ENCODE results near the gene WARS2.

WARS2 gene

DNA sequence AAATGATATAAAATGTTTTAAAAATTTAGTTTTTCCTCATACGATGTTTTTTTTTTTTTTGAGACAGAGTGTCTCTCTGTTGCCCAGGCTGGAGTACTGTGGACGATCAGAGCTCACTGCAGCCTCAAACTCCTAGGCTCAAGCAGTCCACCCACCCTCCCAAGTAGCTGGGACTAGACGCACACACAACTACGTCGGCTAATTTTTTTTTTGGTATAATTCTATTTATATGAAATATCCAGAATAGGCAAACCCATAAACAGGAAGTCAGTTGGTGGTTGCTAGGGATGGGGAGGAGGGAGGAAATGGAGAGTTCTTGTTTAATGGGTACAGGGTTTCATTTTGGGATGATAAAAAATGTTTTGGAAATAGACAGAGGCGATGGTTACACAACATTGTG is 56.5 kb downstream of the WARS2 start:
- DNase-seq (ENCODE audit: low read depth in 3 of 3) = no peak

DNA sequence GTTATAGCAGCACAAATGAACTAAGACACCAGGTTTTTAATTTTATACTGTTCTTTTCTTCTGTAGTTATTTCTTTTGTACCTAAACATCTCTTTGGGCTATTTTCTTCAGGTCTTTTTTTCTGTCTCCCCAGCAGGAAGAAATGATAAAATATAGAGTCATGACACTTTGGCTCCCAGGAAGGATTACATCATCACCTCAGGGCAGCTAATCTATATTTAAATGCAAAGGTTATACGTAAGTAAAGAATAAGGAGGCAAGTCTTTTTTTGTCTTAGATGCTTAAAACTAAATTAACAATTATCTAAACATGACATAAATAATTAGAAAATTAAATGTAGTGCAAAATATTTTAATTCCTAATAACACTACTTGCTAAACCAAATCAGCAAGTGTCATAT is 57.0 kb downstream of the WARS2 start:
- no peak for DNase-seq (ENCODE audit: low read depth in 3 of 3)

DNA sequence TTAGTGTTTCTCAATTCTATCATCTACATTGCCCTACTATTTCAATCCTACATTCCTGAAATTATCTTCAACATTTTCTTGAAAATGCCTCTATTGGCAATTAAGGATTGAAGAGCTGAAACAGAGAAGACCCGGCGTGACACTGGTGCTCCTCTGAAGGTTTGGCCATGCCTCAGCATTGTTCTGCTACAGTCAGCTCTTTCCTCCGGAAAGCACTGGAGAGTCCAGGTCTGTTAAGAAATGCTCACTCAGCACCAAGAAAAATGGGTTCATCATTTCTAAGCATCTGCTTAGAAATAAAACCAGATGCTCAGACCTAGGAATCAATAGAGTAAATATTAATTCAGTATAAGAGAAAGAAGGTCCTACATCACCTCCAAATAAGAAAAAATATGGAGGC is 58.8 kb downstream of the WARS2 start:
- DNase-seq (ENCODE audit: low read depth in 3 of 3) = no peak

DNA sequence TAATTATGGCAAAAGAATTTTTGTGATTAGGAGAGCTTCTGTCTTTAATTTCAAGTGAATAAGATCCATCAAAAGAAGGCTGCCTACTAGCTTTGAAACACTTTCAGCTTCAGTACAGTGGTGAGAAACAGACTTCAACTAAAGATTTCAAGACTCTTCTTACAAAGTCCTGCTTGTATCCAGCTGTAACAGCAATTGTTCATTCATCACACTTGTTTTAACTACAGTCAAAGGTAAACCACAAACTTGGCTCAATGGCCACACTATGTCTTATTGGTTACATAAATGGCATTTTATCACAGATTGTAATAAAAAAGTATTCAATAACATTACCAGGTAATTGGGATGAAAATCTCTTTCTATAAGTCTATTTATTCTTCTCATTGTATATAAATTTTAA is 59.2 kb downstream of the WARS2 start:
- DNase-seq (ENCODE audit: low read depth in 3 of 3) = no peak

DNA sequence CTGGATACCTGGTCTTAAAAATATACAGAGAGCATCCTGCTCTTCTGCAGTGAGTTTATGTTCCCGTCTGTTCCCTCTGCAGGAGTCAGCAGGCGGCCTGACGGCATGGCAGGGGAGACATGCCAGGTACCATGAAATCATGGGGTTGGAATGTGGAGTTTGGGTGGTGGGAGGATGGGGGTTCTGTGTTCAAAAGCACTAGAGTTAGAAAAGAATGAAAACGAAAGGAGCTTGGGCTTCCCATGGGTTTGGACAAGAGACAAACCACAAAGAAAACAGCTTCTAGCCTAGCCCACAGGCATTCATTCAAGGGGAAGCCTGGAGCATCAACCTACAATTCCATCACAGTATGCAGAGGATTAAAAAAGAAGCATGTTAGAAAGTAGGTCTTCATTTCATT is 59.9 kb downstream of the WARS2 start:
- DNase-seq (ENCODE audit: low read depth in 3 of 3) = no peak

DNA sequence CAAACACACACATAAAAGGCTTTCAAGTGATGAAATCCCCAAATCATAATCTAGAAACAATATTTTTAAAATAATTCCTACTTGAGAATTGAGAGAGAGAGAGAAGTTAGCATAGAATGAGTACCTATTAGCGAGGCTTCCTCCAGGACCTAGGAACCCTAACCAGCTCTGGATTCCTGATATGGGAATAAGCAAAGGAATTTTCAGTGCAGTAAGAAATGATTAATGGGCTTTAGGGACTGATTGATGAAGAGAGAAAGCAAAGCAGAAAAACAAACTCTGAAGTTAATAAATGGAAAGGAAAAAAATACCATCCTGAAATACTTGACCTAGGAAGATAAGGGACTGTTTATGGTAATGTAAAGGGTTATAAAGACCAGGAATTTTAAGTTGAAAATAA is 60.6 kb downstream of the WARS2 start:
- no peak for DNase-seq (ENCODE audit: low read depth in 3 of 3)

DNA sequence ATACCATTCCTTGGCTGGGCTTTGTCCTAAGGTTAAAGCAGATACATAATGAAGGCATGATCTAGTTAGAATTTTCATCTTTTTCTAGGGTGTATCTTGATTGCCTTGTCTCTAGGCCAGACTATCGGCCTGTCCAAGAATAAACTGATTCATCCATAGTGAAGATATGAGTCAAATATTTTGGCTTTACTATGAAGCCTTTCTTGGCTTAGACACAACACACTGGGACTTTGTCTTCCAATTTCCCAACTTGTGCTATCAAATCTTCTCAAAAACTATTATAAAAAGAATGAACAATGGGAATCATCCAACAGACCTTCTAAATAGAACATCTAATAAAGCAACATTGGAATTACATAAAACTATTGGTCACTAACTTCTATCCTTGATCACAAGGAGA is 64.8 kb downstream of the WARS2 start:
- DNase-seq (ENCODE audit: low read depth in 3 of 3) = no peak

DNA sequence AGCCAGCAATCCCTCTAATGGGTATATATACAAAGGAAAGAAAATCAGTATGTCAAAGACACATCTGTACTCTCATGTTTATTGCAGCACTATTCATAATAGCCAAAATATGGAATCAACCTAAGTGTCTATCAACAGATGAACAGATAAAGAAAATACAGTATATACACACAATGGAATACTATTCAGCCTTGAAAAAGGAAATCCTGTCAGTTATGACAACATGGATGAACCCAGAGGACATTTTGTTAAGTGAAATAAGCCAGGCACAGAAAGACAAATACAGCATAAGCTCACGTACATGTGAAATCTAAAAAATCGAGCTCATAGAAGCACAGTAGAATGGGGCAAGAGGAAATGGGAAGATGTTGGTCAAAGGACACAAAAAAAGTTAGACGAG is 69.1 kb downstream of the WARS2 start:
- no peak for DNase-seq (ENCODE audit: low read depth in 3 of 3)

DNA sequence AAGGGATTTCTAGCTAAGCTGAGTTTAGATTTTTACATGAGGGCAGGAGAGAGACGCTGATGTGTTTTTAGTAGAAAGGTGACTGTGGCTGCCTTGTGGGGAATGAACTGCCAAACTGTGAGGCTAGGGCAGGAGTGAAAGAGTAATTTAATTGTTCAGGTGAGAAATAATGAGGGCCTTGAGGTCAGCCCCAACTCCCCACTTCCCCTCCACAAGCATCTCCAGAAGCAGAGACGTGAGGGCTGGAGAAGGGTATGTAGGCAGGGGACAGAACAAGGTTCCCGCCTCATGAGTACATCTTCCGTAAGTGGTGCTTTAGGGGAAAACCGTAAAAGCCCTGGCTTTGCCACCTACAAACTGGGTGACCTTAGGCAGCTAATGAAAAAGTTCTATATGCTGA is 70.8 kb downstream of the WARS2 start:
- DNase-seq (ENCODE audit: low read depth in 3 of 3) = no peak

DNA sequence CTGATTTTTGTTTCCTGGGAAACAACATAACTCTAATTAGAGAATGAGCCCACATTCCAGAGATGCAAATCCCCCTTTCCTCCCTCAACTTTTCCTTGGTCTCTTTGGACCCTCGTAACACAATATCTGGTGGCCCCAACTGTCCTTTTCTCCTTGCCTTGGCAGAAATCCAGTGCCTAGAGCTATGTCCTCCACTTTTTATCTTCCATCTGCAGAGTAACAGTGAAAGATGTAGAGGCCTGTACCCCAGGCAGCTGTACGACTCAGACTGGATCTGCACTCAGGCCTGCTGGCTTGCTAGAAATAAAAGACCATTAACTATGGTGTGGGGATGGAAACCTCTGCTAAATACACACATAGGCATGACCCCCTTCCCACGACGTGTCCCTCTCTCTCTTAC is 72.0 kb downstream of the WARS2 start:
- no peak for DNase-seq (ENCODE audit: low read depth in 3 of 3)

DNA sequence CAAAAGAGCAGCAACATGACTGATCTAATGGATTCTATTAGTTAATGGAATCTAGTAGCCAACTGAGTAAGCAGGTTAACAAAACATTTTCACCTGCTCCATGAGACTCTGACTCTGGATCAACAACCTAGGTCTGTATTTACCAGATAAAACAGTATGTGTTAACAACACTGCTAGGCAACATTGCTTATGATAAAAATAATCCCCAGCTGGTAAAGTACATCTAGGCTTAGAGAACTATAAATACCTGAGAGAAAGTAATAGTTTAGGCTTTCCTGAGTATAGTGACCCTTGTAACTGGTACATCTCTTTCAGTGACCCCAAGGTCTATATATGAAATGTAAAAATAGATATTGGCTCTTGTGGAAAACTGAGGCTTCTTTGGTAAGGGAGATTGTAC is 78.8 kb downstream of the WARS2 start:
- DNase-seq (ENCODE audit: low read depth in 3 of 3) = no peak

DNA sequence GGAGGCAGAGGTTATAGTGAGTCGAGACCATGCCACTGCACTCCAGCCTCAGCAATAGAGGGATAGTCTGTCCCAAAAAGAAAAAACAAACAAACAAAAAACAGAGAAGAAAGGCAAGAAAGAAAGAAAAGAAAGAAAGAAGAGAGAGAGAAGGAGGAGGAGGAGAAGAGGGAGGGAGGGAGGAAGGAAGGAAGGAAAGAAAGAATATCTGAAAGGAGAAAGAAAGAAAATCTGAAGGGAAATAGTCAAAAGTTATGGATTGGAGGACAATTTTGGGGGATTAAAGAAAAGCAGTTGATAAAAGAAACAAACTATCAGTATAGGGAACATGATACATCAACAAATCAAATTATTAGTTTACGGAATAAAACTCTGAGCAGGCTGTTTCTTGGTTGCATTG is 84.9 kb downstream of the WARS2 start:
- DNase-seq (ENCODE audit: low read depth in 3 of 3) = no peak

DNA sequence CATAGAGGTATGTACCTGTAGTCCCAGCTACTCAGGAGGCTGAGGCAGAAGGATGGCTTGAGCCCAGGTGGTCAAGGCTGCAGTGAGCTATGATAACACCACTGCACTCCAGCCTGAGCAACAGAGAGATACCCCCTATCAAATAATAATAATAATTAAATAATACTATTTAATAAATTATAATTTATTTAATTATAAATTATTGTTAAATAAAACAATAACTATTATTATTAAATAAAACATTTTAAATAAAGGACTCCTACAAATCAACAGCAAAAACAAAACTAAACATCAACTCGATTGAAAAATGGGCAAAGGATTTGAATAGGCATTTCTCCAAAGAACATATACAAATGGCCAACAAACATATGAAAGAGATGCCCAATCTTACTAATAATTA is 86.5 kb downstream of the WARS2 start:
- DNase-seq (ENCODE audit: low read depth in 3 of 3) = no peak

DNA sequence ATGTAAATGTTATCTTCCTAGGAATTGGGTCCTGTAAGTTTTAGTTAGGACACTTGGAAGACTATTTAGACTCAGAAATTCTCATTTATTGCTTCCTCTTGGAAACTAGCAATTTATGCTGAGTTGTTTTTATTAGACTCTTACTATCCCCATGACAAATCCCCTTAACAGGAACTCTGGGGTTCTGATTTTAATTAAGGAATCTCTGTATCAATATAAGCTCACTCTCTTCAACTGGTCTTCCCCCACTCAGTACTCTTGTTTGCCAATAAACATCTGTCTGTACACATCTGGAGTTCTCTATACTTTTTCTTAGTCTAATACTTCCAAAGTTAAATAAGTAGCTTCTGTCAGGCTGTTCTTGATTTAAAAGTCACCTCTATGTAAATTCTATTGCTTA is 88.2 kb downstream of the WARS2 start:
- no peak for DNase-seq (ENCODE audit: low read depth in 3 of 3)

DNA sequence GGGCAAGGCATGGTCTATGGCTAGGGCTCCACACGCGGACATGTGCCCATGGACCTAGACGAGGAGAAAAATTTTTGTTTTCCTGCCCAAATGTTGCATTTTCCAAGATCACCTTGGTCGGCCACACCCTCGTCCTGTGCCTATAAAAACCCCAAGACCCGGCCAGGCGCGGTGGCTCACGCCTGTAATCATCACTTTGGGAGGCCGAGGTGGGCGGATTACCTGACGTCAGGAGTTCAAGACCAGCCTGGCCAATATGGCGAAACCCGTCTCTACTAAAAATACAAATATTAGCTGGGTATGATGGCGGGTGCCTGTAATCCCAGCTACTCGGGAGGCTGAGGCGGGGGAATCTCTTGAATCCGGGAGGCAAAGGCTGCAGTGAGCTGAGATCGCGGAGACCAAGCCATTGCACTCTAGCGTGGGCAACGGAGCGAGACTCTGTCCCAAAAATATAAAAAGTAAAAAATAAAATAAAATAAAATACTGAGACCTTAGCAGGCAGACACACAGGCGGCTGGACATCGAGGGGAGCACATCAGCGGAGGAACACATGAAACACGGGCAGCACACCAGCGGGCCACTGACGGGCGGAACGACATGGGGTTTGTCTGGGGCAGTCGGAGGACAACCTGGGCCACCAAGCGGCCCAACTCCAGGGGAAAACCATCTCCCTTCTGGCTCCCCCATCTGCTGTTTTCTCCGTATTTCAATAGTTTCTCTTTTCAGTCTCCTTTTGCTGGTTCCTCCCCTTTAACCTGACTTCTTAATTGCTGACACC is 91.6 kb downstream of the WARS2 start:
- no peak for DNase-seq (ENCODE audit: low read depth in 3 of 3)

DNA sequence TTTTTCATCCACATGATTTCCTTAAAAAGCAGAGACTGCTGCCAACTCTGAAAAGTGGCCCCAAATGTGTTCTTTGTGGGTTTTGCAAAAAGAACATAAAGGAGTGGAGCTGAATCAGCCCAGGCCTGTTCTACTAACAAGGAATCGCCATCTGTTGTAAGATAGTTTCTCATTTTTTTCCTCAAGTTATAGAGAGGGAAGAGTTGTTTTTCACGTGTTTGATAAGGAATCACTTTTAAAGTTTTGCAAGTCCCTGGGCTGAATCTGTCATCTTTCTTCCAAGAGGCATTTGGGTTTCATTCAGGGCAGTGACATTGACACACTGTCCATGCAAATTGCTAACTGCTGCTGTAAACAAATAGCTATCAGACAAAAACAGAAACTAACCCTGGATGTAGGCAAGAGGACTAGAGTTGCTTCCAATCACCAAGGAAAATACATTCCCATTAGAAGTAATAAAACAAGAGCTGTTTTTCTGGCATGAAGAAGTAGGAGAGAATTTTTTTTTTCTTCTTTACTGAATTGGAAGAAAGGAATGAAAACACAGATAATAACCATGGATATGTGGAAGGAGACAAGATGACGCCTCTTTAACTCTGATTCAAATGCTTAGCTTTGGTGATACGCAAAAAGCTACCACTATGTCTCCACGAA is 93.5 kb downstream of the WARS2 start:
- no peak for DNase-seq (ENCODE audit: low read depth in 3 of 3)

DNA sequence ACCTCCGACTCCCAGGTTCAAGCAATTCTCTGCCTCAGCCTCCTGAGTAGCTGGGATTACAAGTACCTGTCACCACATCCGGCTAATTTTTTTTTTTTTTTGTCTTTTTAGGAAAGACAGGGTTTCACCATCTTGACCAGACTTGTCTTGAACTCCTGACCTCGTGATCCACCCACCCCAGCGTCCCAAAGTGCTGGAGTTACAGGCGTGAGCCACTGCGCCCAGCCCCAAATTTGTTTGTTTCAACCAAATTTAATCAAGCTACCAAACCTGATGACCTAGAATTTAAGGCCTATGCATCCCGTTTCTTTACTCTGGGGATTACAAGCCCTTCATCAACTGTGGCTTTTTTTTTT is 94.0 kb downstream of the WARS2 start:
- no peak for DNase-seq (ENCODE audit: low read depth in 3 of 3)

DNA sequence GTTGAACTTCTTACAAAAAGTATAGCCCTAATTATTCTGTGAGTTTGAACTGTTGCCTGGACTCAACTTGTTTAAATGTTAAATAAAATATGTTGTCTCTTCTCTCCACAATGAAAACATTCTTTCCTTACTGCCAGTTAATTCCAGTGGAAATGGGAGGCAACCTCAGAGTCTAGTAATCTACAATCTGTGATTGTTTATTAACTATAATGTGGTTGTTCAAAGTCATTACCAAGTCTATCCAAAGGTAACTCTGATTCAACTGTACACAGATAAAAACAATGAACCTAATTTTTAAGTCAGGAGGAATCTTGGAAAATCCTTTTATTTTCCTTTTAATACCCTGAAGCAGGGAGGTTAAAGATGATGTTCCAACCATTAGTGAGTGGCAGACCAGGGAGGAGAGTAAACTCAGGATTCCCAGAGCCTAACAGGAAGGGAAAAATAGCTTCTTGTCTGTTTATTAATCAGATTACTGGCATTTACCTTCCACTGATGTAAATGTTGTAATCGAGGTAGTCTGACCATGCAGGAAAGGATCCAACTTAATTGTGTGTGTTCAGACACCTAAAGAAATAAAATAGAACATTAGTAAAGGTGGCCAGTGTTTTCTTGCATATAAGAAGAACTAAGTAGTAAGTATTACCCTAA is 95.2 kb downstream of the WARS2 start:
- no peak for DNase-seq (ENCODE audit: low read depth in 3 of 3)

DNA sequence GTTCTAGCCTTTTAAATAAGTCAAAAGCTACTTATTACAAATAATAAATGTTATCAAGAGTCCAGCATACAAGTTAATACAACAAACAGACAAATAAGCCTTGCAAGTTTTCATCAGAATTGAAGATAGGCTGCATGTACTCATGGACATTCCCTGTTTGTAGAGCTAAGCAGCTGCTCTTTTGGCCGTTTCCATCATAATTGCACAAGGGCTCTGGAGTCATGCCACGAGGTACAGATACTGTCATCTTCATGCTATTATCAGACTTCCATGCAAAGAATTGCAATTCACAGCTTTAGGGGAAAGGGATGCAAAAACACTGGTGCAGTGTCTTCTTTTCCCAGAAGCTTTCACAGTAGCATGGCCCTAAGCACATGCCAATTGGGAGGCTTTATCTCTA is 99.5 kb downstream of the WARS2 start:
- DNase-seq (ENCODE audit: low read depth in 3 of 3) = no peak

DNA sequence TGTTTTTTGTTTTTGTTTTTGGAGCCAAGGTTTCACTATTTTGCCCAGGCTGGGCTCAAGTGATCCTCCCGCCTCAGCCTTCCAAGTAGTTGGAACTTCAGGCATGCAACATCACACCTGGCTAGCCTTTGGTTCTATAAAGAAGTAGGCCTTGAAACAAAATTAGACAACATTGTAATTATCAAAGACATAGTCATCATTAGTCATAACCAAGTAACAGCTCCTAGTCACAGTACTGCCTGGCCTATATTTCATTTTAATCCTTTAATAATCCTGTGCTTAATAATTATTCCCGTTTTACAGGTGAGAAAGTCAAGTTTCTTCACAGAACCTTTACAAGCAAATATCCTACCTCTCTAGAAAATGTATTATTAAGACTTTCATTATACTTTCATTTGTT is 100.0 kb downstream of the WARS2 start:
- no peak for DNase-seq (ENCODE audit: low read depth in 3 of 3)

DNA sequence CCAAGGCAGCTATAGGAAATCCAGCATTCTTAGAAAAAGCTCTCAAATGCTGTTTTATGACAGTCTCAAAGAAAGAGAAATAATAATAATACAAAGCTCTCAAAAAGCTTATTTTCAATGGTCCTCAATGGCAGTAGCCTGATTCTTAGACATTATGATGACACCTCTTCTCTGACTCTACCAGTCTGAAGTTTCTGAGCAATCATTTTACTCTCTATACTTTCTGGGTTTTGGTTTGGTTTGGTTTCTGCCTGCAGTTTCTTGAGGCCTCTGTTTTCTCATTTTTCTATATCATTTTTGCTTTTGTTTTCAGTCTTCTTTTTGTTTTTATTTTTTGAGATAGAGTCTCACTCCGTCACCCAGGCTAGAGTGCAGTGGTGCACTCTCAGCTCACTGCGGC is 102.1 kb downstream of the WARS2 start:
- DNase-seq (ENCODE audit: low read depth in 3 of 3) = no peak

DNA sequence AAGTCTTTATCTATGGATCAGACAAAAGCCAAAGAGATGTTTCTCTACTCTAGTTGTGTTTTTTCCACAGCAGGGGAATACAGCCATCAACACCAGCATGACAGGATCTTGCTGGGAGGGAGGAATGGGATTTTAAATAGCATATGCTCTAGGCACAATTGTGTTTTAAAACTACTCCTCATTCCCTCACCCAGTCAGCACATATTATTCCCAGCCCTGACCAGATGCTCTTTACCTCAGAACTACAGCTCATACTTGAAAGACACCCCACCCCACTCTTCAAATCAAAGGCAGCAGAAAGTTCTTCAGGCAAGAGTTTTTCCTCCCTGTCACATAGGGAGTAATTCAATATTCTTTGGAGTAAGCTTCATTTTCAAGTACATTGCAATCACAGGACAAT is 106.1 kb downstream of the WARS2 start:
- DNase-seq (ENCODE audit: low read depth in 3 of 3) = no peak

DNA sequence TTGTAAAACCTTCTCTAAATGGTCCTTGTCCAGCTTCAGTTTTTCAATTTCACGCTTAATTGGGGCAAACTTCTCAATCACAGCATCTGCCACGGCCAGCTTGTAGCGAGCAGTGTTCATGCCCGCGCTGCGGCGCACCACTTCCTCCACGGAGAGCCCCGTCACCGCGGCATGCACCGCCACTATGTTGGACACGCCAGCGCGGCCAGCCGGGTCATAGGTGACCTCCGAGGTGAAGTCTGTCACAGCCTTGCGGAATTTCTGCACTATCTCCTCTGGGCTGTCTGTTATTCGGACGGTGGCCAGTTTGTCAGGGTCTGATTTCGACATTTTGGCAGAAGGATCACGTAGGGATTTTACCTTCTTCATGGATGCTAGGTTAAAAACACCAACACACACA is 107.5 kb downstream of the WARS2 start:
- DNase-seq (ENCODE audit: low read depth in 3 of 3) = no peak
